Neural progenitor cell (in vitro differentiated cells): ENCODE results near the gene CLCN2. TPM values are rescaled to one million over a fixed set of nuclear protein-coding genes. Genes with fewer than 3 reads are reported as not detected.

Experiments
- DNase-seq: peaks from one replicate; pipeline ENCODE4 v3.0.0-alpha.2; 2016; ENCODE audit warnings: low spot score
- H2AFZ ChIP-seq: fragments of 200-600 bp; sonication (generic); replicated peaks from 2 replicates; pipeline ENCODE4 v1.6.1; 2016; ENCODE audit warnings: antibody characterized with exemption
- H3F3A ChIP-seq: fragments of 200-600 bp; sonication (generic); 2 replicates; pipeline ENCODE4 v1.6.1; 2016; ENCODE audit warnings: antibody characterized with exemption, low read depth
- H3K27ac ChIP-seq: fragments of 200-600 bp; sonication (generic); 2 replicates; pipeline ENCODE4 v1.5.1; 2016; ENCODE audit warnings: mild to moderate bottlenecking
- H3K27me3 ChIP-seq: fragments of 200-600 bp; sonication (generic); 2 replicates; pipeline ENCODE4 v1.6.1; 2016; ENCODE audit warnings: mild to moderate bottlenecking, moderate library complexity
- H3K36me3 ChIP-seq: fragments of 200-600 bp; sonication (generic); 2 replicates; pipeline ENCODE4 v1.5.1; 2016
- H3K4me1 ChIP-seq: fragments of 200-600 bp; sonication (generic); 2 replicates; pipeline ENCODE4 v1.6.1; 2016; ENCODE audit warnings: mixed run types
- H3K4me2 ChIP-seq: fragments of 200-600 bp; sonication (generic); 2 replicates; pipeline ENCODE4 v1.6.1; 2016
- H3K4me3 ChIP-seq: fragments of 200-600 bp; sonication (generic); 2 replicates; pipeline ENCODE4 v1.5.1; 2016
- H3K79me2 ChIP-seq: fragments of 200-600 bp; sonication (generic); 2 replicates; pipeline ENCODE4 v1.6.1; 2016; ENCODE audit warnings: low read depth
- H3K9ac ChIP-seq: fragments of 200-600 bp; sonication (generic); 2 replicates; pipeline ENCODE4 v1.6.1; 2016
- H3K9me3 ChIP-seq: fragments of 200-600 bp; sonication (generic); 2 replicates; pipeline ENCODE4 v1.5.1; 2016; ENCODE audit warnings: low read depth
- H4K20me1 ChIP-seq: fragments of 200-600 bp; sonication (generic); 2 replicates; pipeline ENCODE4 v1.6.1; 2016; ENCODE audit warnings: low read depth
- H3K27ac Mint-ChIP-seq: 3 replicates; pipeline ENCODE4 v1.8.0; 2021; ENCODE audit warnings: mixed read lengths
- H3K27me3 Mint-ChIP-seq: 2 replicates; pipeline ENCODE4 v1.8.0; 2022; ENCODE audit warnings: low read depth, mild to moderate bottlenecking, inconsistent platforms, moderate library complexity, mixed read lengths; ENCODE audit not compliant: insufficient read depth
- H3K36me3 Mint-ChIP-seq: 3 replicates; pipeline ENCODE4 v1.8.0; 2021; ENCODE audit warnings: mixed read lengths
- H3K4me1 Mint-ChIP-seq: 3 replicates; pipeline ENCODE4 v1.8.0; 2021; ENCODE audit warnings: mixed read lengths
- H3K4me3 Mint-ChIP-seq: 3 replicates; pipeline ENCODE4 v1.8.0; 2021; ENCODE audit warnings: mild to moderate bottlenecking, moderate library complexity, mixed read lengths
- H3K9me3 Mint-ChIP-seq: 3 replicates; pipeline ENCODE4 v1.8.0; 2020; ENCODE audit warnings: mixed read lengths
- CTCF ChIP-seq: fragments of 200-600 bp; sonication (generic); IDR thresholded peaks from 2 replicates; pipeline ENCODE4 v1.5.1; 2017; ENCODE audit warnings: antibody characterized with exemption, mild to moderate bottlenecking
- EZH2 ChIP-seq: fragments of 200-600 bp; sonication (generic); IDR thresholded peaks from 2 replicates; pipeline ENCODE4 v1.6.1; 2017; ENCODE audit warnings: antibody characterized with exemption, mild to moderate bottlenecking, moderate library complexity
- EZH2phosphoT487 ChIP-seq: fragments of 200-600 bp; sonication (generic); IDR thresholded peaks from 2 replicates; pipeline ENCODE4 v1.6.1; 2017; ENCODE audit warnings: antibody characterized with exemption
- total RNA-seq: library from RNA; depleted of rRNA; stranded (reverse); fragments of >200 nt; gene quantifications from 2 replicates; pipeline ENCODE4 v1.2.3, GENCODE V29; 2015; ENCODE audit warnings: low replicate concordance

Gene CLCN2
- total RNA-seq, 1 donor from 2014 or later, result 16.5 TPM

GRCh38 chr3:184315543-184315867, 45.9 kb downstream of the CLCN2 start:
- peaks cover 13% of the 10 kb centered on the region for H3K4me1 ChIP-seq
- peak overlapping the region; percentile 90 for H3K4me3 Mint-ChIP-seq
- H3K27me3 ChIP-seq, result no peaks in the 10 kb centered on the region
- H3K4me1 Mint-ChIP-seq, result peaks cover 23% of the 10 kb centered on the region
- H3K36me3 Mint-ChIP-seq, result peaks cover 22% of the 10 kb centered on the region
- peak overlapping the region; percentile 83 for H3K4me3 ChIP-seq
- no peak overlapping the region for H2AFZ ChIP-seq
- peak overlapping the region; percentile 92 for H3K9ac ChIP-seq
- H3K27ac Mint-ChIP-seq, result no peak overlapping the region
- no peak for DNase-seq
- H3K9me3 Mint-ChIP-seq, result no peaks in the 10 kb centered on the region
- no peaks in the 10 kb centered on the region for H3K36me3 ChIP-seq
- H3F3A ChIP-seq, result peaks cover 23% of the 10 kb centered on the region
- no peaks in the 10 kb centered on the region for H3K9me3 ChIP-seq
- H4K20me1 ChIP-seq, result peaks cover 56% of the 10 kb centered on the region
- peak overlapping the region; percentile 72 for H3K27ac ChIP-seq
- H3K79me2 ChIP-seq, result peaks cover 62% of the 10 kb centered on the region
- TF ChIP-seq EZH2, result no peak
- no peak for TF ChIP-seq EZH2phosphoT487
- H3K4me2 ChIP-seq, result peak overlapping the region; percentile 96
- H3K27me3 Mint-ChIP-seq, result peaks cover 8% of the 10 kb centered on the region

- peaks cover 8% of the 10 kb centered on the region for H3K27me3 Mint-ChIP-seq
Observed at GRCh38 chr3:184314700-184315542, 46.5 kb downstream of the CLCN2 start.

GRCh38 chr3:184314363-184314699, 47.1 kb downstream of the CLCN2 start, which contains the start of gene EIF4G1:
EIF4G1 (plus strand) TSS chr3:184314606; CDS start chr3:184315797, 1,191 bp downstream.
- no peaks in the 10 kb centered on the region for H3K9me3 Mint-ChIP-seq
- H2AFZ ChIP-seq, result peak within 1 kb of the TSS; percentile 30
- no peaks in the 10 kb centered on the region for H3K9me3 ChIP-seq
- peak within 1 kb of the TSS; percentile 90 for H3K4me3 Mint-ChIP-seq
- H3K4me1 Mint-ChIP-seq, result peaks cover 23% of the 10 kb centered on the region
- peak within 1 kb of the TSS; percentile 72 for H3K27ac ChIP-seq
- peak within 1 kb of the TSS; percentile 92 for H3K9ac ChIP-seq
- H3K4me1 ChIP-seq, result peaks cover 13% of the 10 kb centered on the region
- H4K20me1 ChIP-seq, result peaks cover 45% of the 10 kb centered on the region
- no peaks in the 10 kb centered on the region for H3K27me3 ChIP-seq
- peaks cover 50% of the 10 kb centered on the region for H3K79me2 ChIP-seq
- peaks cover 22% of the 10 kb centered on the region for H3K36me3 Mint-ChIP-seq
- H3K27ac Mint-ChIP-seq, result peak within 1 kb of the TSS; percentile 12
- H3K27me3 Mint-ChIP-seq, result peaks cover 8% of the 10 kb centered on the region
- no peak for TF ChIP-seq CTCF
- TF ChIP-seq EZH2phosphoT487, result no peak
- H3K4me2 ChIP-seq, result peak within 1 kb of the TSS; percentile 96
- H3F3A ChIP-seq, result peaks cover 23% of the 10 kb centered on the region
- peak; percentile 96 for DNase-seq
- H3K36me3 ChIP-seq, result no peaks in the 10 kb centered on the region
- H3K4me3 ChIP-seq, result peak within 1 kb of the TSS; percentile 83

More at GRCh38 chr3:184314700-184315542, 46.5 kb downstream of the CLCN2 start:
- Histone ChIP-seq H4K20me1 (peaks cover 51% of the 10 kb centered on the region), H3K36me3 (no peaks in the 10 kb centered on the region), H3F3A (peaks cover 23% of the 10 kb centered on the region), H3K4me2 (peak overlapping the region; percentile 96), H3K4me3 (peak overlapping the region; percentile 83), H3K4me1 (peaks cover 13% of the 10 kb centered on the region), H3K27me3 (no peaks in the 10 kb centered on the region), H3K9me3 (no peaks in the 10 kb centered on the region), H3K79me2 (peaks cover 56% of the 10 kb centered on the region), H3K9ac (peak overlapping the region; percentile 92), H3K27ac (peak overlapping the region; percentile 72), H2AFZ (no peak overlapping the region)
- Mint-ChIP-seq H3K9me3 (no peaks in the 10 kb centered on the region), H3K36me3 (peaks cover 22% of the 10 kb centered on the region), H3K4me1 (peaks cover 23% of the 10 kb centered on the region), H3K4me3 (peak overlapping the region; percentile 90), H3K27ac (no peak overlapping the region)
- no peak for TF ChIP-seq EZH2phosphoT487
- TF ChIP-seq CTCF, result no peak
- no peak for TF ChIP-seq EZH2
- peak; percentile 80 for DNase-seq

- H3K9me3 Mint-ChIP-seq, result no peaks in the 10 kb centered on the region
- peaks cover 12% of the 10 kb centered on the region for H3K4me1 Mint-ChIP-seq
- H4K20me1 ChIP-seq, result peaks cover 18% of the 10 kb centered on the region
- TF ChIP-seq CTCF, result no peak
- no peak for TF ChIP-seq EZH2phosphoT487
- no peak for TF ChIP-seq EZH2
- no peak overlapping the region for H3K27ac ChIP-seq
- H3K9me3 ChIP-seq, result no peaks in the 10 kb centered on the region
- no peak for DNase-seq
- no peaks in the 10 kb centered on the region for H3K36me3 ChIP-seq
- no peak overlapping the region for H3K9ac ChIP-seq
- H3K27me3 ChIP-seq, result no peaks in the 10 kb centered on the region
- H3K27ac Mint-ChIP-seq, result no peak overlapping the region
- peaks cover 25% of the 10 kb centered on the region for H3F3A ChIP-seq
- H3K4me3 ChIP-seq, result no peak overlapping the region
- H3K4me2 ChIP-seq, result no peak overlapping the region
- peaks cover 31% of the 10 kb centered on the region for H3K36me3 Mint-ChIP-seq
- peaks cover 11% of the 10 kb centered on the region for H3K4me1 ChIP-seq
- H3K27me3 Mint-ChIP-seq, result peaks cover 6% of the 10 kb centered on the region
- H2AFZ ChIP-seq, result no peak overlapping the region
- H3K79me2 ChIP-seq, result peaks cover 23% of the 10 kb centered on the region
- H3K4me3 Mint-ChIP-seq, result no peak overlapping the region
Observed at GRCh38 chr3:184311633-184312032, 49.8 kb downstream of the CLCN2 start.
